Uterus (tissue), 2 donors: ENCODE measurements around the gene TBC1D10A.

ENCODE experiments used
- CTCF ChIP-seq, 4 experiments: fragments of 200-600 bp in 2 of 4; fragments of 450-650 bp in 2 of 4; sonication (generic) in 2 of 4; IDR thresholded peaks; one replicate each; pipeline ENCODE4 v1.5.1; 2016 to 2019; ENCODE audit warnings: antibody characterized with exemption in 4 of 4, mild to moderate bottlenecking in 2 of 4, moderate library complexity in 1 of 4
- POLR2A ChIP-seq, 2 donors: fragments of 450-650 bp; IDR thresholded peaks; one replicate each; pipeline ENCODE4 v1.6.1; 2016; ENCODE audit warnings: antibody characterized with exemption in 2 of 2, mild to moderate bottlenecking in 1 of 2, moderate library complexity in 1 of 2

GRCh38 chr22:30297276-30297990, 29.3 kb downstream of the TBC1D10A start:
- TF ChIP-seq POLR2A (IDR thresholded peaks at IDR 0.05) (no peak), CTCF (IDR thresholded peaks at IDR 0.05) (no peak)
